Hippocampal formation (tissue), 2 donors: ENCODE data around the gene TENM4.
"Not testable (repeated sequence)": the region's sequence is repeated elsewhere in the genome, so short reads cannot be mapped to it uniquely, and the experiment has no call there.

Source experiments
- DNase-seq, 2 donors: peaks; one replicate each; lab custom pipeline; 2025; lab: John Stamatoyannopoulos, UW

The TENM4 gene

DNA sequence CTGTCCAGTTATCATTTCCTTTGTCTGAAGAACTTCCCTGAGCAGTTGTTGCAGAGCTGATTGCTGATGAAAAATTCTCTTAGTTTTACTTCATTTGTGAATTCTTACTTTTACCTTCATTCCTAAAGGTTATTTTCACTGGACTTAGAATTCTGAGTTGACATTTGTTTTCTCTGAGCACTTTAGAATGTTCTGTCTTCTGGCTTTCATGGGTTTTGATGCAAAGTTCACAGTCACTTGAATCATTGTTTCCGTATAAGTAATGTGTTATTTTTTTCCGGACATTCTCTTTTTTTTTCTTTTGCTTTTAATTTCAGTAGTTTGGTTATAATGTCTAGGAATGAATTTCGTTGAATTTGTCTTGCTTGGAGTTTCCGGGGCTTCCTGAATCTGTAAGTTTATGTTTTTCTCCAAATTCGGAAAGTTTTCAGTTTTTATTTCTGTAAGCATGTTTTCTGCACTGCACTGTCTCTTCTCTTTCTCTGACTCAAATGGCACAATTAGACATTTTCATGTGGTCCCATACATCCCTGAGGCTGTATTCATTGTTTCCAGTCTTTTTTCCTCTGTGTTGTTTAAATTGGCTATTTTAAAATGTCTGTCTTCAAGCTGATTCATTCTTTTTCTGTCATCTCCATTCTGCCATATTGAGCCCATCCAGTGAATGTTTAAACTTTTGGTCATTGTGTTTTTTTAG lies 797.7 kb downstream of the TENM4 start:
- DNase-seq, result no peak

DNA sequence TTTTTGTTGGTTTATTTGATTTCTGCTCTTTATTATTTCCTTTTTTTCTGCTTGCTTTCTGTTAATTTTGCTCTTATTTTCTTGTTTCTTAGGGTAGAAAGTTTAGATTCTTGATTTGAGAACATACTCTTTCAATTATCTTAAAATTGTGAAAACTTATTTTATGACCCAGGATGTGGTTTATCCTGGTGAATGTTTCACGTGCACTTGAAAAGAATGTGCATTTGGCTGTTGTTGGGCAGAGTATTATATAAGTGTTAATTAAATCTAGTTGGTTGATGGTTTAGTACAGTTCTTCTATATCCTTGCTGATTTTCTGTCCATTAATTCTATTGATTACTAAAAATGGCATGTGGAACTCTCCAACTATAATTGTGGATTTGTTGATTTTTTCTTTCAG lies 799.3 kb downstream of the TENM4 start:
- DNase-seq, result no peak

DNA sequence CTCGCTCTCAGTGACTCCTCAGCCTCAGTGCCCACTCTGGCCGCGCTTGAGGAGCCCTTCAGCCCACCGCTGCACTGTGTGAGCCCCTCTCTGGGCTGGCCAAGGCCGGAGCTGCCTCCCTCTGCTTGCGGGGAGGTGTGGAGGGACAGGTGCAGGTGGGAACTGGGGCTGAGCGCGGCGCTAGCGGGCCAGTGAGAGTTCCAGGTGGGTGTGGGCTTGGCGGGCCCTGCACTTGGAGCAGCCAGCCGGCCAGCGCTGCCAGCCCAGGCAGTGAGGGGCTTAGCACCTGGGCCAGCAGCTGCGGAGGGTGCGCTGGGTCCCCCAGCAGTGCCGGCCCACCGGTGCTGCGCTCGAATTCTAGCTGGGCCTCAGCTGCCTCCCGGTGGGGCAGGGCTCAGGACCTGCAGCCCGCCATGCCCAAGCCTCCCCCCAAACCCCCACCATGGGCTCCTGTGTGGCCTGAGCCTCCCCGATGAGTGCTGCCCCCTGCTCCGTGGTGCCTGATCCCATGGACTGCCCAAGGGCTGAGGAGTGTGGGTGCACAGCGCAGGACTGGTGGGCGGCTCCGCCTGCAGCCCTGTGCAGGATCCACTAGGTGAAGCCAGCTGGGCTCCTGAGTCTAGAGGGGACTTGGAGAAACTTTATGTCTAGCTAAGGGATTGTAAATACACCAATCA lies 802.0 kb downstream of the TENM4 start:
- no peak for DNase-seq

DNA sequence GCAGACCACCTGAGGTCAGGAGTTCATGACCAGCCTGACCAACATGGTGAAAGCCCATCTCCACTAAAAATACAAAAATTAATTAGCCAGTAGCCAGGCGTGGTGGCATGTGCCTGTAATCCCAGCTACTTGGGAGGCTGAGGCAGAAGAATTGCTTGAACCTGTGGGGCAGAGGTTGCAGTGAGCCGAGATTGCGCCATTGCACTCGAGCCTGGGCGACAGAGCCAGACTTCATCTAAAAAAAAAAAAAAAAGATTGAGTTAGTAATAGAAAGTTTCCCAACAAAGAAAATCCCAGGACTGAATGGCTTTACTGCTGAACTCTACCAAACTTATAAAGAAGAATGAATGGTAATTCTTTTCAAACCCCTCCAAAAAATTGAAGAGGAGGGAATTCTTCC lies 803.3 kb downstream of the TENM4 start:
- not testable (repeated sequence) for DNase-seq

DNA sequence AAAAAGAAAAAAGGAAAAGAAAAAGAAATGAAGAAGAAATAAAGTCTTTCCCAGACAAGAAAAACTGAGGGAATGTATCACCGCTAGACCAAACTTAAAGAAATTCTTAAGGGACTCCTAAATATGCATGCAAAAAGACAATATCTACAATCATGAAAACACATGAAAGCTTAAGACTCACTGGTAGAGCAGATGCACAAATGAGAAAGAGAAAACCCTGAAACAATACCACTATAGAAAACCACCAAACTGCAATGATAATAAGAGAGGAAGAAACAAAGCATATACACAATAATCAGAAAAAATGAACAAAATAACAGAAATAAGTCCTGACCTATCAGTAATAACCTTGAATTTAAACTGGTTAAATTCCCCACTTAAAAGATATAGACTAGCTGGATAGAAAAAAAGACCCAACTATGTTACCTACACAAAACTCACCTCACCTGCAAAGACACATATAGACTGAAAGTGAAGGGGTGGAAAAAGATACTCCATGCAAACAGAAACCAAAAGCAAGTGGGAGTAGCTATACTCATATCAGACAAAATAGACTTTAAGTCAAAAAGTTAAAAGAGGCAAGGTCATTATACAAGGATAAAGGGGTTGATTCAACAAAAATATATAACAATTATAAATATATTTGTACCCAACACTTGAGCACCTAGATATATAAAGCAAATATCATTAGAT lies 804.9 kb downstream of the TENM4 start:
- DNase-seq, result no peak

DNA sequence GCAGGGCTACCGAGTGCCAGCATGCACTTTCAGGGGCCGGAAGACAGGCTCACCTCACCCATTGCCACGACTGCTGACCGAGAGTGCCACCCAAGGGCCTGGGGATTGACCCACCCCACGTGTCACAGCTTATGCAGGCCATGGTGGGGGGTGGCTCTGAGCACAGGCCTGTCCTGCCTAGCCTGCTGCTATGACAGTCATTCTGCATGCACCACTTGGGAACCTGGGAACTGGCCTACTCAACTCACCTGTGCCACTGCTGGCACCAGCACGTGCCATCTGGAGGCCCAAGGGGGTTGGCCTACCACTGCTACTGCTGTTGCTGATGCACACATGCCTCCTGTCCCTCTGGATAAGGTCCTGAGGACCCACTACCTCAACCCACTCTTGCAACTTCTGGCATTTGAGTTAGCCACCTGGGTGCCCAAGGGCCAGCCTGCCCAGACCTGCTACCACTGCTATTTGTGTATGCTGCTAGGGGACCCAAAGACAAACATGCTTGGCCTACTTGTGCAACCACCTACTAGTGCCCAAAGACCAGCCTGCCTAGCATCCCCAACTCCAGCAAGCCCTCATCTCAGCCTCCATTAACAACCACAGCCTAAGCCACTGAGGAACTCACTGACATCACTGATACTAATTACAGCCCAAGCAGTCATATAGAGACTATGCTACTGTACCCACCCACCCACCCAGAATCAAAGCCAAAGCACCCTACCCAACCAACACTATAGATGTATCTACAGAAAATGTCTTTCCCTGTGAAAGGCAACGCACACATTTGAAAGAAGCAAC lies 807.1 kb downstream of the TENM4 start:
- DNase-seq, result no peak

DNA sequence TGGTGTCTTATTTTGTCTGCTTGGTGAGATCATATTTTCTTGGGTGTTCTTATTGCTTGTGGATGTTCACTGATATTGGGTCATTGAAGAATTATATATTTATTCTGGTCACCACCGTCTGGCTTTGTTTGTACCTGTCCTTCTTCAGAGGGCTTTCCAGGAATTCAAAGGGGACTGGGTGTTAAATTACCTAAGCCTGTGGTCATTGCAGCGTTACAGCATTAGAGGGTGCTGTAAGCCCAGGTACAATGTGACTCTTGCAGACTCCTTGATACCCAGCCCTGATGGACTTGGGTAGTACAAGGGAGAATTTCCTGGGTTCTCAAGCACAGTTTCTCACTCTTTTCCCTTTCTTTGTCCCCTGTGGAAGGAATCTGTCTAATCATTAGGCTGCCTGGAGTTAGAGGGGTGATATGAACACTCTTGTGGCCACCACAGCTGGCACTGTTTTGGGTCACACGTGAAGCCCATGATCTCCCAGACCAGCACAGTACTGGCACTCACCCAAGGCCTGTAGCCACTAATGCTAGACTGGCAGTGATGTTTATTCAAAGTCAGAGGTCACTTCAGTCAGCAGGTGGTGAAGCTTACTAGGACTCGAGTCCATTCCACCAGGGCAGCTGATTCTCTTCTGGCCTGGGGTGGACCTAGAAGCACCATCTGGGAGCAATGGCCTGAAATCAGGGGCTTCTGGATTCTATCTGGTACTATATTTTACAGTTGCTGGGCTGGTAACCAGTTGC lies 810.1 kb downstream of the TENM4 start:
- no peak for DNase-seq

DNA sequence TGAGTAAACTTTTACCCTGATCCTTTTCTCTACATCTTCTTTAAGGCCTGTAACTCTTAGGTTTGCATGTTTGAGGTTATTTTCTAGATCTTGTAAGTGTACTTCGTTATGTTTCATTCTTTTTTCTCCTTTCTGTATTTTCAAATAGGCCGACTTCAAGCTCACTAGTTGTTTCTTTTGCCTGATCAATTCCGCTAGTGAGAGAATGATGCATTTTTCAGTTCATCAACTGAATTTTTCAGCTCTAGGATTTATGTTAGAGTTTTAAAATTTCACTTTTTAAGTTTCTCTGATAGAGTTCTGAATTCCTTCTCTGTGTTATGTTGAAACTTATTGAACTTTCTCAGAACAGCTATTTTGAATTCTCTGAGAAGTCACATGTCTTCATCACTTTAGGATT lies 810.7 kb downstream of the TENM4 start:
- no peak for DNase-seq

DNA sequence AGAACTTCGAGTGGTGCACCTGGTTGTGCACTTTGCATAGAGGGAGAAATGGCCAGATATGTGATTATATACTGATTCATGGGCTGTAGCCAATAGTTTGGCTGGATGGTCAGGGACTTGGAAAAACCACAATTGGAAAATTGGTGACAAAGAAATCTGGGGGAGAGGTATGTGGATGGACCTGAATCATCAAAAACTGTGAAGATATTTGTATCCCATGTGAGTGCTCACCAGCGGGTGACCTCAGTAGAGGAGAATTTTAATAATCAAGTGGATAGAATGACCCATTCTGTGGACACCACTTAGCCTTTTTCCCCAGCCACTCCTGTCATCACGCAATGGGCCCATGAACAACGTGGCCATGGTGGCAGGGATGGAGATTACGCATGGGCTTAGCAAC lies 818.2 kb downstream of the TENM4 start:
- DNase-seq, result no peak

DNA sequence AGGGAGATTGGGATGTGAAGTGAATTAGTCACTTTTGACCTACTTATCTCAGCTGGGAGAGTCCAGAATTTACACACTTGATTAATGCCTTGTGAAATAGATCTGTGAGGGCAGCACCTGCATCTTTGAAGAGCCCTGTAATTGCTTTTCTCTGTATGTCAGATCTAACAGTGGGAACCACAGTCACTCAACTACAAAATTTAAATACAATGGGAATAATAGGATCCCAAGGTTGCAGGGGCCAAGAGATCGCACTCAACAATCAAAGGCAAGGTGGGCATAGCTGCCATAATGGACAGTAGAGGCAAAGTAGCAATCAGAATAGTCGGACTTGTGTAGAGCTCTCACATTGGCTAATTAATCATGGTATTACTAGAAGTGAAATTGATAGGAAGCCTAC lies 820.7 kb downstream of the TENM4 start:
- DNase-seq, result no peak

DNA sequence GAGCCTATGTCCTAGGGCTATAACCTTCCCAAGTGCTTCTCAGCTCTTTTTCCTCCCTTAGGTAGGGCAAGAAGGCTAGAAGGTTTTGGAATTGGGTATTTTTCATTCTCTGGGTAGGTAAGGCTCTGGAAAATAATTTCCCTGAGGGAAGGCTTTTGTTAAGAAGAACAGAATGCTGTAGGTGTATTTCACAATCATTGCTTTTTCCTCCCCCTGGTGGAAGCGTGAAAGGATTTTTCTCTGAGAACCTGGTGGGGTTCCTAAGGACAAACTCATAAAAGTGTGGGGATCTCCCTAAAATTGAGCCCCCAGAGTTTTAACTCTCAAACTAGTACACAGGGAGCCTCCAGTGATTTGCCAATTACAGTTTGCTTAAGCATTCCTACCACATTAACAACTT lies 825.1 kb downstream of the TENM4 start:
- no peak for DNase-seq

DNA sequence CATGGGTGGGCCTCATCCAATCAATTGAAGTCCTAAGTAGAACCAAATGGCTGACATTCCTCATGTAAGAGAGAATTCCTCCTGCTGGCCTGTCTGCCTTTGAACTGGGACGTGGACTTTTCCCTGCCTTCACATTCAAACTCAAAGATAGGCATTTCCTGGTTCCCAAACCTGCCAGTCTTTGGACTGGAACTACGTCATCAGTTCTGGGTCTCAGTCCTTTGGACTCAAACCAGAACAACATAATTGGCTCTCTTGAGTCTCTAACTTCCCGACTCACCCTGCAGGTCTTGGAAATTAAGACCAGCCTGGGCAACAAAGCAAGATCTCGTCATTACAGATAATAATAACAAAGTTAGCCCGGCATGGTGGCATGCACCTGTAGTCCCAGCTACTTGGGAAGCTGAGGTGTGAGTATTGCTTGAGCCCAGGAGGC lies 827.4 kb downstream of the TENM4 start:
- DNase-seq, result no peak

DNA sequence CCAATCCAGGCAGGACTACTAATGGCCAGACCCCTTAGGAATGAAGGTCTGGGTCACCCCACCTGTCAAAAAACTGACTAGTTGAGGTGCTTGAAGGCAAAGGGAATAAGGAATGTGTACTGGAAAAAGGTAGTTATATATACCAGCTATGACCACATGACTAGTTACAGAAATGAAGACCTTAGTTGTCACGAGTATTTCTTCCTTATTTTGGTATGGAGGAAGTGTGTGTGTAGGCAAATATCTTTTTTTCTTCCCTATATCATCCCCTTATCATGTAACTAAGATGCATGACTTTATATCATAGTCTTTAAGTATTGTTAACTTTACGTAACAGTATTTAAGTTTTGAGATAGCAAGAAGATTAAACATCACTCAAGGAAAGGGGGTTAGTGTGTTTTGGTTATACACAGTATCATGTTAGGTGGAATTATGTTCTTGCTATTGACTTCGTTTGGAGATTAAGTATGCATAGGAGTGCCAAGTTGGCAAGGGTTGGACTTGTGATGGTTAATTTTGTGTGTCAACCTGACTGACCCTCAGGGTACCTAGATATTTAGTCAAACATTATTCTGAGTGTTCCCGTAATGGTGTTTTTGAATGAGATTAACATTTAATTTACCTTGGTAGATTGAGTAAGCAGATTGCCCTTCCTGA lies 828.0 kb downstream of the TENM4 start:
- DNase-seq, result no peak

DNA sequence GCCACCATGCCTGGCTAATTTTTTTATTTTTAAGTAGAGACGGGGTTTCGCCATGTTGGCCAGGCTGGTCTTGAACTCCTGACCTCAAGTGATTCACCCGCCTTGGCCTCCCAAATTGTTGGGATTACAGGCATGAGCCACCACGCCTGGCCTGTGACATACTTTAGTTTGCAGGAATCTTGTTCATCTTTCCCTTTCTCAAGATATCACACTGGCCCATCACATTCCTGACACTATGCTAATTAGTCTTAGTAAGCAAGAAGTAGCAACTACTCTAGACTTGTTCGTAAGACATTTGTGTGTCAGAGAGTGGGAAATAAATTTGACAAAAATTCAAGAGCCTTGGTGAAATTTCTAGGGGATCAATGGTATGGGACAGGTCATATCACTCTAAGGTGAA lies 831.5 kb downstream of the TENM4 start:
- not testable (repeated sequence) for DNase-seq

DNA sequence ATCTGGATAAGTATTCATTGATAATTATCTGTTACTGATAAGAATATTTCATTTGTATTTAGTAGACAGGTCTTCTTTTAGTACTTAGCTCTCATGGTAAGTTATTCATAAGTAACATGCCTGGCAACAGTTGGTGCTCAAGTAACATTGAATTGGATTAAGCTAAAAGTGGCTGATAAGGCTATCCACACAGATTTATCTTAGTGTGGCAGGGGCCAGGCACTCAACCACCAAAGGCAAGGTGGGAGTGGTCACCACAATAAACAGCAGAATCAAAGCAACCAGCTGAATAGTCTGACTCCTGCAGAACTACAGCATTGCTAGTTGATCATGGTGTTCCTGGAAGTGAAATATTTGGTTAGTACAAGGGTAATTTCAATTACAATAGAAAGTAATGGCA lies 833.1 kb downstream of the TENM4 start:
- DNase-seq, result no peak

DNA sequence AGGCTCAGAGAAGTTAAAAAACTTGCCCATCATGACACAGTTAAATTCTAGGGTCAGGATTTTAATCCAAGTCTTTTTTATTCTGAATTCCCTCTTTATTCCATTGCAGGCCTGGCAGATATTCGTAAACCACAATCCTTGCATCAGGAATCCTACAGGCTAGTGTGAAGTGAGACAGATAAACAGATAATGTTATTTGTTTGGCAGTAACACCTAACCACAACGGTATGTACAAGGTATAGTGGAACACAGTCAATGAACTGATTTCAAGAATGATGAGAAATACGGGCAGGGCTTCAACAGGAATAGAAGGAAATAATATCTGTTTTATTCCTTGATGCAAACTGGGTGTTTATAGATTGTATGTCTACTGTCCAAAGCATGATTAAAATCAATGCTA lies 834.2 kb downstream of the TENM4 start:
- DNase-seq, result no peak

DNA sequence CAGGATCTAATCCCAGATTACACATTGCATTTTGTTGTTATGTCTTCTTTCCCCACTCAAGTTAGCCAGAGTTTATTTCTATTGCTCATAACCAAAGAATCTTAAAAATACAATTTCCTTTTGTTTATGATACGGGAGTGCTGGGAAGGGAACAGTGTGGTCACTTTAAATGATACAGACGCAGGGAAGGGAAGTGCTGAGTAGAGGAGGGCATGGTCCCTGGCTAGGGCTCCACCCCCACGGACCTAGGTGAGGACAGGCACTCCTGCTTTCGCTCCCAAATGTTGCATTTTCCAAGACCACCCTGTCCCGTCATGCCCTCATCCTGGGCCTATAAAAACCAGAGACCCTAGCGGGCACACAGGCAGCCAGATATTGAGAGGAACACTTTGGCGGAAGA lies 835.5 kb downstream of the TENM4 start:
- no peak for DNase-seq

DNA sequence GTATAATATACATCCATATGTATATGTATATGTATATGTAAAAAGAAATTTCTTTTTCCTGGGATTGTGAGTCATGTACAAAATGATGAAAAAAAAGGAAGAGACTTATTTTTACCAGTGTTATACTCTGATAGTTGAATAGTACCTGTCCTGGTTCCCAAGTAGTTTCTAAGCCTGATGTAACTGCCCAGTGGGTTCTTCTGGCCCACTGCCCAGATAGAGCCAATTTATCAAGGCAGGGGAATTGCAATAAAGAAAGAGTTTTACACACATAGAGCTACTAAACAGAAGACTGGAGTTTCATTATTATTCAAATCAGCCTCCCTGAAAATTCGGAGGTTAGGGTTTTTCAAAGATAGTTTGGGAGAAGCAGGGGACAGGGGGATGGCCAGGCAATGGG lies 837.0 kb downstream of the TENM4 start:
- no peak for DNase-seq
